GM21515 (cell line): ENCODE data around the gene XAB2.

Experiments
- ATAC-seq: cut with Tn5 transposase; IDR thresholded peaks from one replicate; pipeline ENCODE4 v1.9.1; 2021; ENCODE audit not compliant: unreplicated experiment

XAB2 gene

GRCh38 chr19:7633698-7634097 lies 4.4 kb upstream of the XAB2 start, which contains the start of gene PCP2:
Gene PCP2, minus strand, starts transcription at chr19:7633719. Its CDS starts 262 bp downstream, at chr19:7633457.
- ATAC-seq: no peak

GRCh38 chr19:7632340-7633203 lies 3.2 kb upstream of the XAB2 start:
- no peak for ATAC-seq

GRCh38 chr19:7631577-7631976 lies 2.2 kb upstream of the XAB2 start:
- no peak for ATAC-seq

GRCh38 chr19:7628589-7629311 lies 595 bp downstream of the XAB2 start:
- ATAC-seq: no peak

GRCh38 chr19:7627166-7627565 lies 2.2 kb downstream of the XAB2 start:
- no peak for ATAC-seq

- ATAC-seq: no peak
These were observed 3.5 kb downstream of the XAB2 start for GRCh38 chr19:7625763-7626372.

- no peak for ATAC-seq
These were observed 4.5 kb downstream of the XAB2 start for GRCh38 chr19:7624810-7625209.

GRCh38 chr19:7623725-7624603 lies 5.4 kb downstream of the XAB2 start:
- no peak for ATAC-seq

GRCh38 chr19:7622933-7623685 lies 6.2 kb downstream of the XAB2 start:
- no peak for ATAC-seq

GRCh38 chr19:7620442-7621412 lies 8.6 kb downstream of the XAB2 start:
- ATAC-seq: no peak

GRCh38 chr19:7619671-7620441 lies 9.5 kb downstream of the XAB2 start:
- no peak for ATAC-seq

GRCh38 chr19:7618771-7619510 lies 10.4 kb downstream of the XAB2 start:
- no peak for ATAC-seq

- no peak for ATAC-seq
These were observed 11.0 kb downstream of the XAB2 start for GRCh38 chr19:7618348-7618747.

- ATAC-seq: no peak
These were observed 11.6 kb downstream of the XAB2 start for GRCh38 chr19:7617735-7618134.

GRCh38 chr19:7617172-7617571 lies 12.2 kb downstream of the XAB2 start:
- ATAC-seq: no peak

- no peak for ATAC-seq
These were observed 14.2 kb downstream of the XAB2 start for GRCh38 chr19:7614859-7615741.
